ENCODE measurements around the gene VCX.
"Not testable (repeated sequence)": the region's sequence is repeated elsewhere in the genome, so short reads cannot be mapped to it uniquely, and the experiment has no call there.

Gene VCX

DNA sequence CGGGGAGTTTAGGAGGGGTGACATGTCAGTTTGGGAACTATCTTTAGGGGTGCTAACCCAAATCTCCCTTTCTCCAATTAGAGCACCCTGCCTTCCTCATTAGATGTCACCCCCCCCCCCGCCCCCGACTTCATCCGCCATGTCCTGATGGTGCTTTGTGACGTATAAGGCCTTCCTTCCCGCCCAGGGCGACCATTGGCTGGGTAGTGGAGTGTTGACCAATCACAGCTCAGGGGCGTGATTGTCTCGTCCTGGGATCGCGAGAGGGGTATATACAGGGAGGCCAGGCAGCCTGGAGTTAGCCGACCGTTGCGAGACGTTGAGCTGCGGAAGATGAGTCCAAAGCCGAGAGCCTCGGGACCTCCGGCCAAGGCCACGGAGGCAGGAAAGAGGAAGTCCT, at the start of gene VCX:
Gene VCX, plus strand, starts transcription at position 301 of the 400 bp plus-strand sequence. Its CDS starts 33 bp downstream, at position 334.
- not testable (repeated sequence) for DNase-seq

DNA sequence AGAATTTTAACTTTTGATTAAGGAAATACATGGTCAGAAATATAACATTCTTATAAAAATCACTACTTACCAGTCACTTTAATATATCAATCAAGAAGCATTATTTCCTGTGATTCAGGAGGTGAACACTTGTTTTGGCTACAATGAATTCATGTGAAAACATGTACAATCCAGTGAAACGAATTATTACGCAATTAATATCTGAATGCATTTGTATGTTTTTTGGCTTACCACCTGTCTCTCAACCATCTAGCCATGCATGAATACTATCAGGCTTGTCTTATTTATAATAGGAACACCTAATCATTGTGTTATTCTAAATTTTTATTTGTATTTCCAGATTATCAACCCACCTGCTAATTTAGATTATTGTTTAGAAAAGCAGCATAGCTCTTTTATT, 44.6 kb upstream of the VCX start:
- no peak for DNase-seq

DNA sequence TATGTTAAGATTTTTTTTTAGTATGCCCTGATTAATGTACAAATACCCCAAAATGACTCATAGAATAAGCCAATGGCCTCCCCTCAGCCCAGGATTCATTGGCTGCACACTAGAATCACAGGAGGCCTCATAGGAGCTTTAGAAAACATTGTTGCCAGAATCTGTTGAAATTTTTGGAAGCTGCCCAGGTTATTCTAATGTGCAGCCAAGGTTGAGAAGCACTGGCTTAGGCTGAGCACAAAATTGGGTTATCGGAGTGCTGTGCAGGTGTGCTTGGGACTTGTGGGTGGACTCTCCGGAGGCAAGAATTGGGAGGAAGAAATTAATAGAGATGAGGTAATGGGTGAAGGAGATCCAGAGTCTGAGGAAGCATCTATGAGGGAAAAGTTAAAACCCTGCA, 41.3 kb upstream of the VCX start:
- no peak for DNase-seq

DNA sequence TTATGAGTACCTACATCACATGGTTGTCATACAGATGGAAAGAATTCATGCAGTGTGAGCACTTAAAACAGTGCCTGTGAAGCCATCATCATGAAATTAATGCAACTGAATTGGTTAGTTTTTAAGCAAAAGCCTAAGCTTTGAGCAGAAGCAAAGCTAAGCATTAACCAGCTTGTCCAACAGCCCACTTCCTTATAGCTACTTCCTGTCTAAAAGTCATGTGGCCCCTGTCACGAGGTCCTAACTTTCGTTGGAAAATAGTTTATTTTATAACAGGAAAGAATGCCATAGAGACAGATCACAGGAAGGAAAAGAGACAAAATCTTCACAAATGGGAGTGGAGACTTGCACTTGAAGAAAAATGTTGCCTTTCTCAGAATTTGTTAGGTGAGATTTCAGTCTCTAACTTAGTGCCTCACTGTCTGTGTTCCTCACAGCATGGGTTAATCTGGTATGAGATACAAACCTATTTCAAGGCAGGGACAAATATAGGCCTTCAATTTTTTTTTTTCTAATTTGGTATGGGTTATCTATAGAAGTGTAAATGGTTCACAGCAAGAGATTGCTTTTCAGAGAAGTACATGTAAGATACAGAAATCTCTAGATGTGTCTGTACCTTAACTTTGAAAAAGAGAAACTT, 27.7 kb upstream of the VCX start:
- no peak for DNase-seq

DNA sequence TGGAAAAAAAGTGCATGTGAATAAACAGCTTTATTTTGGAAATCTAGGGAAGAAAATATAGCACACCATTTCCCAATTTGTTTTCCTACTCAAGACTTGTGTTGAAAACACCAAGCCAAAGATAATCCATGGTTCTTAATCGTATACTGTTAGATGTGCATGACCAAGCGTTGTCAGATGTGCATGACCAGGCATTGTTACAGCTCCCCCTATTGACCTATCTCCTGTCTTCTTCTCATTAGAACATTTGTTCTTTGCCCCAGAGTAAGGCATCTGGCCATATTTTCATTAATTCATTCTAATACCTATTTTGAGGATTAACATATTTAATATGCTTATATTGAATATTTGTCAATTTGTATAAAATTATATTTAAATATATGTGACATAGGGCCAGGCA, 14.4 kb upstream of the VCX start:
- DNase-seq: no peak

DNA sequence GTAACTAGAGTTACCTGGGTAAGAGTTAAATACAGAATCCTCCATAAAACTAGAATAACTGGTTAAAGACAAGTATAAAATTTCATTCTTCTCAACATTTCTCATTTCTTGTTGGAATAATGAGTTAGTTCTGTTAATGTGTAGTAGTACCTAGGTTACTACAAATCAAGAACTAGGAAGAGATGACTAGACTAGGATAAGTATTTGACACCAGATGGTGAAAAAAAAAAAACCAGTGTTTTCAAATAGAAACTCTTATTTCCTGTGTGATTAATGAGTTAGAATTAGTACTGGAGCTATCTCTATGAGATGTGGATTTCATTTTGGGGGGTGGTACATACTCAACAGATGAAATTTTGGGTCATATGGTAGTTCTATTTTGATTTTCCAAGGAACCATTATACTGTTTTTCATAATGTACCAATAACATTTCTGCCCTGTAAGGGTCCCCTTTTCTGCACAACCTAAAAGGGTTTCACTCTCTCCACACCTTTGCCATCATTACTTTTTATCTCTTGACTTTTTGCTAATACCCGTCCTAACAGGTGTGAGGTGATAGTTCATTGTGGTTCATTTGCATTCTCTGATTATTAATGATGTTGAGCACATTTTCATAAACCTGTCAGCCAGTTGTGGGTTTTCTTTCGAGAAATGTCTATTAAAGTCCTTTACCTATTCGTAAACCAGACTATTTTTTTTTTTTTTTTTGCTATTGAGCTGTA, 1.7 kb upstream of the VCX start:
- no peak for DNase-seq

DNA sequence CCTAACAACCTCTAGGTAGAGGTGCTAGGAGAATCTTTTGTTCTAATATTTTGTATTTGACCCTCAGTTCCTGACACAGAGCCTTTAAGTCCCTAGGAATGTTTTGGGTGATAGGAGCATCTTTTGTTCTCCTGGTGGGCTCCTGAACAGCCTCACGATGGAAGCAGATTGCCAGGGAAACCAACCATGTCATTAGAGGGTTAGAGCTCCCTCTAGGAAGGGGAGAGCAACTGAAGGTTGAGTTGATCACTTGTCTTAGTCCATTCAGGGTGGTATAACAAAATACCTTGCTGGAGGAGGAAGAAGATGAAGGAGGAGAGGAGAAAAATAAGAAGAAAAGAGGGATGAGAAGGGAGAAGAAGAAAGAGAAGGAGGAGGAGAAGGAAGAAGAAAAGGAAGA, 9.2 kb downstream of the VCX start:
- DNase-seq: no peak

DNA sequence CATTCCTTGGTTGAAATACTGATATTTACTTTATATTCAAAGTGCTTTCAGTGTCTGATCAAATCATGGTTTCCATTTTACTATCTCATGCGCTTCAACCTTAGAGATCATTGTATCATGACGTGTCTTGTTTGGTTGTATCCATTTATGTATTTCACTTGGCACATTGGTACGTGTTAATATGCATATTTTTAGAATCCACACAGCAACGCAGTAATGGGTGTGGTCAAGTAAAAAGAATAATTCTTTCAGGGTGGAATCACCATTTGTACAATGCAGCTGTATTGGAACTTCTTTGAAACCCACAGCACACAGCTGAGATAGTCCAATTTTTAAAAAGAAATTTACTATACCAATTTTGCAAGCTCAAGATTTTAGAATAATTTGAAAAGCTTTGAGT, 29.1 kb downstream of the VCX start:
- no peak for DNase-seq

DNA sequence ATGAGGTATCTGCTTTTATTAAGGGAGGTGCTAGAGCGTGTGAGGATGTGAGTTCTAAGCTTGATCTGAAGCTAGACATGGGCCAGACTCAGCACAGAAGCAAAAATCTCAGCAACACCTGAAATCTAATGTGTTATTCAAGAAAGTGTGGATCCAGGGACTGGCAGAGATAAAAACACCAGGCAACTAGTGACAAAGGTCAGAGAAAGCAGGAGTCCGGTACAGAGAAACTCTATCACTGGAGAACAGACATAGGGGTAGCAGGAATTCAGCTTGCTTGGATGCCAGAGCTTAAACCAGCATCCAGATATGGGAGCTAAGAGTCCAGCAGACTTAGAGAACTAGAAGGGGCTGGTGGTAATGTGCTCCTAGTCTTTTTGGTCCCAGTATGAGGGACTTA, 34.0 kb downstream of the VCX start:
- DNase-seq: no peak

DNA sequence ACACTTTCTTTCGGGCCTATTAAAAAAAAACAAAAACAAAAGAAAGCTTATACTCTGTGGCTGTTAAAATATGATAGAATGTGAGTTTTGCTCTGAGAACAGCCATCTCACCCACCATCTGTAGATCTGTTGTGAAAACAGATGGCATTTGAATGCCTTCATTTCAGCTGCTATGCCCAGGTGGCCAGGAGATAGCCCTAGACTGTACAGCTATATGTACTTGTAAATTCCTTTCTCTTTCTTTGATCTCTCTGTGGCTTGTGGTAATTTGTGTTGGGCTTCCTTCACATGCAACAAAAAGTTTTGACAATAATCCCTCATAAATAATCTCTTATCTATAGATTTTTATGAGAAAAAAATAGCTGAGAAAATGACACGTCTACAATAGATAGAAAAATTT, 46.2 kb downstream of the VCX start:
- DNase-seq: no peak

DNA sequence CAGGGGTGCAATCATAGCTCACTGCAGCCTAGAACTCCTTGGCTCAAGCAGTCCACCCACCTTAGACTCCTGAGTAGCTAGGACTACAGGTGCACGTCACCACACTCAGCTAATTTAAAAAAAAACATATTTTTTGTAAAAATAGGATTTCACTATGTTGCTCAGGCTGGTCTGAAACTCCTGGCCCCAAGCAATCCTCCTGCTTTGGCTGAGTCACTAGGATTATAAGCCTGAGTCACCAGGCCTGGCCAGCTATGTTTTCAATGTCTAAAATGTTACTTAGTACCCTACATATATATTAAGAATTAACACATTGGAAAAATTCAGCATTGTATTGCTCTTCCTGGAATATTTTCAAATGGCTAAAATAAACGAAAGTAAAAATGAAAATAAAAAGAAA, 46.7 kb downstream of the VCX start:
- no peak for DNase-seq

DNA sequence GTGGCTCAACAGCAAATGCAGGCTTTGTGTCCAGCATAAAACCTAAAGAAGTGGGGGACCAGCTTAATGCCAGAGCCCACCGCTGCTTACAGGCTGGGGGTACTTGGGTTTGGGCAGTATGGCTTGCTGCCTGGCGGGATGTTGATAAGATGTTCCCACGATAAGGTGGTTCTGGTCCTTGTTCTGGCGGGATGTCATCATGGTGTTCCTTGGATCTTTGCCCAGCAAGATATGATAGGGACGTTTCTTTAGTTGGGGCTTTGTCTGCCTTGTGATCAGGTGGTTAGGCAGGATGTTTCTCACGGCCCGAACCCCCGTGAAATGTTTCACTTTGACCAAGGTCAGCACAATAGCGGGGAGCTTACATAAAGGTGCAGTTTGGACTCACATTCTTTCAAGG, 49.0 kb downstream of the VCX start:
- DNase-seq: no peak

All from NCI-H2227 treated with DMSO at 0.1 percent for 48 hours (cell line).